HG02623 (cell line): ENCODE data around the gene RPL13.

ENCODE experiments used
- ATAC-seq: cut with Tn5 transposase; IDR thresholded peaks from one replicate; pipeline ENCODE4 v1.9.1; 2021; ENCODE audit warnings: moderate library complexity; ENCODE audit not compliant: unreplicated experiment

Gene RPL13

GRCh38 chr16:89544713-89545043, 15.8 kb upstream of the RPL13 start:
- ATAC-seq: no peak

DNA sequence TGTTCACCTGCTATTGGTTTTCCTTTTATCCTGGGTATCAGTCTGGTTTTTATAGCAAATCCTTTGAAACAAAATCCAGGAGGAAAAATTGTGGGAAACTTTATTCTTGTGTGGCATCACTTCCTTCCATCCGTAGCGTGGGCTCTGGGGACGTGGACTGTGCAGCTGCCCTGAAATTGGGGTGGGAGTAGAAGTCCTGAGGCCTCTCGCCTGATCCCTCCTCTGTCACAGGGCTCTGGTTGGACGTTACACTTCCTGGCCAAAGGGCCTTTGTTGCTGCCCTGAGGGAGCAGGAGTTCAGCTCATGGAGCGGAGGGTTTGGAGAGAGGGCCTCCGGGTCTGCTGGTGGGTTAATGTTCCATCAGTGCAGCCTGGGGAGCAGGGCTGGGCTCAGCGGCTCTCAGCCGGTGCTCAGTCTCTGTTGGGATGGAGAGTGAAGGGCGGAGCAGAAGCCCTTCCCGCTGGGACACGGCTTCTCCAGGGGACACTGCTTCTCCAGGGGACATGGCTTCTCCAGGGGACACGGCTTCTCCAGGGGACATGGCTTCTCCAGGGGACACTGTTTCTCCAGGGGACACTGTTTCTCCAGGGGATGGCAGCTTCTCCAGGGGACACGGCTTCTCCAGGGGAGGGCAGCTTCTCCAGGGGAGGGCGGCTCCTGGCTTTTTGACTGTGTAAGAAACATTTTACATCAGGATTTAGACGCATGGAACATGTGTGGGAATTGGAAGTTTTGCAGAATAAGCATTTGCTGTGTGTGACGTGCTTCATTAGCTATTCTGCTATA, 15.2 kb upstream of the RPL13 start:
- ATAC-seq: no peak

GRCh38 chr16:89545831-89546574, 14.5 kb upstream of the RPL13 start:
- ATAC-seq: no peak

DNA sequence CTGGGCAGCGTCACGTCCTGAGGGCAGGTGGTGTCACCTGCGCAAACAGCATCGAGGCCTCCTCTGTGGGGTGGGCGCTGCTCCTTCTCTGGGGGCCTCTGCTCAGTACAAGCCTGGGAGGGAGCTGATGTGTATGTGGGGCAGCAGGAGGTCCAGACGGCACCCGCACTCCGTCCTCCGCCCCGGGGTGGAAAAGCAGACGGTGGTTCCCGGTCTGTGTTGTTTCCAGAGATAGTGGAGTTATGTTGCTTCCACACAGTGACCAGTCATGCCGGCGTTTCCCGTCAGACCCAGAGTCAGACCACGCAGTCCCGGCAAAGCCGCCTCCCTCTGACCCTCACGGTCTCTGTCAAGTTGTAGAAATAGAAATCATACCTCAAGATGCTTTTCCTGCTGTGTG, 13.7 kb upstream of the RPL13 start:
- no peak for ATAC-seq

DNA sequence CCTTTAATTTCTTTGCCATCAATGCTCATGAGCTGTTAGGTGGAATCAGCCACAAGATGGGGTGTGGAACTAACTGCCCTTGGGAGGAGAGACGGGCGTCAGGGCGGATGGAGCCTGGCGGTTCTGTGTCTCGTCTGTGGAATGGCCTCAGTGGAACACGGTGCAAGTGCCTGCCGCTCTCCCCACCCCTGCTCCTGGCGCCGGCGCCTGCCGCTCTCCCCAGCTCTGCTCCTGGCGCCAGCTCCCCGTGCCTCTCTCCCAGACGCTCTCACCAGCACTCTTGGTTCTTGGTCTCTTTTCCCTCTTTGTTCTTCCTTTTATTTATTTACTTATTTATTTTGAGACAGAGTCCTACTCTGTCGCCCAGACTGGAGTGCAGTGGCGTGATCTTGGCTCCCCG, 13.2 kb upstream of the RPL13 start:
- no peak for ATAC-seq

DNA sequence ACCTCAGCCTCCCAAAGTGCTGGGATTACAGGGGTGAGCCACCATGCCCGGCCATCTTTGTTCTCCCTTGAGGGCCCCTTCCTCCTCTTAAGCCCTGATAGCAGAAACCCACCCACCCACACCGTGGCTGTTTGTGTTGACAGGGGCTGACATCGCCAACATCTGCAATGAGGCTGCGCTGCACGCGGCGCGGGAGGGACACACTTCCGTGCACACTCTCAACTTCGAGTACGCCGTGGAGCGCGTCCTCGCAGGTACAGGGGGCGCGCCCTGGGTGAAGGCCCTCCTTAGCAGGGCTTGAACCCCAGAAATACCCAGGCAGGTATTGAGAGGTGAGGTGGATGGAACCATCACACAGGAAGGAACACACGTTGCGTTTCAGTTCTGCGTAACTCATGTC, 12.6 kb upstream of the RPL13 start:
- ATAC-seq: no peak

DNA sequence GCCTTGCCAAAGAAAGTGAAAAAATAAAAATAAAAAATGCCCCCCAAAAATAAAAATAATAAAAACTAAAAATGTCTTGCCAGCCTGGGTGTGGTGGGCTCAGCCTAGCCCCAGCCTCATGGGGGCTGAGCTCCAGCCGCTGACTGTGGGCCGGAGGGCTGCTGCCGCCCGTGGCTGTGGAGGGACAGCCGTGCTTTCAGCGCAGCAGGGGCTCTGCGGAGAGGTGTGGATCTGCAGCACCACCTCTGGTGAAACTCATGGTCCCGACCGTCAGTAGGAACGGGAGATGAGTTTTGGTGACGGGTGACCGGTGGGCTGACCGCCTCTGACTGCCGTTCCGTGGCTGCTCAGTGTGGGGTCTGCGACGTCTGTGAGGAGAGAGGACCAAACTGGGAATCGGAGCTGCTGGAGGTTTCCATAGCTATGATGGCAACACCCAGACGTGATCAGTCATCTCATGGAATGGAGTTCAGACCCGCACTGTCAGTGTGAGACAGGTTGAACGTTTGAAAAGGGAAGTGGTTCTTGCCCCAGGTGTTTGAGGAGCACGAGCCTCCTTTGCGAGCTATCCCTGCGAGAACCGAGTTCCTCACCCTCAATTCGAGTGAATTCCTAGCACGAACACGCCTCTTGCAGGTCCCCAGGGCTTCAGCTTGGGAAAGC, 12.0 kb upstream of the RPL13 start:
- no peak for ATAC-seq

- no peak for ATAC-seq
Measured at GRCh38 chr16:89549007-89549700, 11.3 kb upstream of the RPL13 start.

DNA sequence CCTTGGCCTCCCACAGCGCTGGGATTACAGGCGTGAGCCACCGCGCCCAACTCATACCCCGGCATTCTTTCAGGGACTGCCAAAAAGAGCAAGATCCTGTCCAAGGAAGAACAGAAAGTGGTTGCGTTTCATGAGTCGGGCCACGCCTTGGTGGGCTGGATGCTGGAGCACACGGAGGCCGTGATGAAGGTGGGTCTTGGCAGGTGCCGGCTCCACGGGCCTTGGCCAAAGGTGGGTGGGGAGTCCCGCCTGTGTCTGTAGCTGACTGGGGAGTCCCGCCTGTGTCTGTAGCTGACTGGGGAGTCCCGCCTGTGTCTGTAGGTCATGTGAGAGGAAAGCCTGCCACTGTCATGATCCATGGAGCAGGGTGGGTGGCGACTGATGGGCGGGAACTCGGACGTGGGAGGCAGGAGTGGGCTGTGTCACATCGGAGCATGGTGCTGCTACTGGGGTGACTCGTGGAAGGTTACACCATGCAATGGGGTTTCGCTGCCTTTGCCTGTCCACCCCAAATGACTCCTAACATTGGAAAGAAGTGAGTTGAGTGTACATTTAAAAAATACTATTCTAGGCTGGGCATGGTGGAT, 10.0 kb upstream of the RPL13 start:
- no peak for ATAC-seq

DNA sequence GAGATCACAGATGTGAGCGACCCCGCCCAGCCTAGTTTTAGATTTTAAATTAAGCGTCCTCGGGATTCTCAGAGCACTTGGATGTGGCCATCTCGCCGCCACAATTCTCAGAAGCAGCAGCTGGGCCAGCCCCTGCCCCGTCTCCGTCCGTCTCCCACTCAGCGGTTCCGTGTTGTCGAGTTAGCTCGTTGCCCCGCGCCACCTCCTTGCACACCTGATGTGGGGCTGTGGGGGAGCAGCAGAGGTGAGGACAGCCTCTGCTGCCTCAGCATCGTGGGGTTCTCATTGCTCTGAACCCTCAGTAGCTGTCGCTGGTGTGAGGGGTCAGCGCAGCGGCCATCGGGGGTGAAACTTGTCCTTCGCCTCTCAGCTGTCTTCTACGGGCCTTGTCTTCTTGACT, 8.2 kb upstream of the RPL13 start:
- ATAC-seq: no peak

- no peak for ATAC-seq
Measured at GRCh38 chr16:89552913-89553312, 7.6 kb upstream of the RPL13 start.

- ATAC-seq: no peak
Measured at GRCh38 chr16:89553733-89554132, 6.7 kb upstream of the RPL13 start.

GRCh38 chr16:89554343-89554742, 6.1 kb upstream of the RPL13 start:
- no peak for ATAC-seq

GRCh38 chr16:89555265-89555664, 5.2 kb upstream of the RPL13 start:
- ATAC-seq: no peak

- no peak for ATAC-seq
Measured at GRCh38 chr16:89555780-89556179, 4.7 kb upstream of the RPL13 start.

GRCh38 chr16:89556750-89557689, 3.5 kb upstream of the RPL13 start:
- ATAC-seq: no peak

- ATAC-seq: no peak
Measured at GRCh38 chr16:89557690-89558490, 2.6 kb upstream of the RPL13 start.

DNA sequence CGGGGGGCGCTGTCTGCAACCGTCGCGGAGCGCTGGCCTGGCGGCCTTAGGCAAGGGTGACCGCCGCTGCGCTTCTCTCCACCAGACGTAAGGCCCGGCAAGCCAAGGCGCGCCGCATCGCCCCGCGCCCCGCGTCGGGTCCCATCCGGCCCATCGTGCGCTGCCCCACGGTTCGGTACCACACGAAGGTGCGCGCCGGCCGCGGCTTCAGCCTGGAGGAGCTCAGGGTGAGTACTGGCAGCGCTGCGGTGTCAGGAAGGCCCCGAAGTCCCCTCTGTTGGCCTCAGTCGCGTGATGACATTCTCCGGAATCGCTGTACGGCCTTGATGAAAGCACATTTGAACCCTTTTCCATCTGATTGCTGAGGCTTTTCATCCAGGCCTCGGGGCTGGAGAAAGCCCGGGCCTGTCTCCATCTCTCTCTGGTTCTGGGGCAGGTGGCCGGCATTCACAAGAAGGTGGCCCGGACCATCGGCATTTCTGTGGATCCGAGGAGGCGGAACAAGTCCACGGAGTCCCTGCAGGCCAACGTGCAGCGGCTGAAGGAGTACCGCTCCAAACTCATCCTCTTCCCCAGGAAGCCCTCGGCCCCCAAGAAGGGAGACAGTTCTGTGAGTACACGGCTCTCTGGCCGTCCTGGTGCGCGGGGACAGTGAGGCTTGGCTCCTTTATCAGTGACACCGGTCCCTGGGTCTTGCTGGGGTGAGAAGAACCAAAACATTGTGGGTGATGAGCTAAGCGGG, 831 bp downstream of the RPL13 start:
- no peak for ATAC-seq
